ENCODE measurements around the gene RHOT1.

GRCh38 chr17:32112416-32112815 lies 29.9 kb upstream of the RHOT1 start:
- TF ChIP-seq GATA2 (IDR thresholded peaks at IDR 0.05; ENCODE audit: low read depth, low read length) (no peak), GATA3 (IDR thresholded peaks at IDR 0.05; ENCODE audit: low read depth, low read length) (no peak)
